Measurements from ENCODE around the gene SORCS2. TPM values are rescaled to one million over a fixed set of nuclear protein-coding genes. Genes with fewer than 3 reads are reported as not detected.
A peak's percentile ranks its signal among the peaks of the same experiment; 100 is the strongest.

Gene SORCS2
- polyA plus RNA-seq, 1 donor from 2014 or later, result not detected

DNA sequence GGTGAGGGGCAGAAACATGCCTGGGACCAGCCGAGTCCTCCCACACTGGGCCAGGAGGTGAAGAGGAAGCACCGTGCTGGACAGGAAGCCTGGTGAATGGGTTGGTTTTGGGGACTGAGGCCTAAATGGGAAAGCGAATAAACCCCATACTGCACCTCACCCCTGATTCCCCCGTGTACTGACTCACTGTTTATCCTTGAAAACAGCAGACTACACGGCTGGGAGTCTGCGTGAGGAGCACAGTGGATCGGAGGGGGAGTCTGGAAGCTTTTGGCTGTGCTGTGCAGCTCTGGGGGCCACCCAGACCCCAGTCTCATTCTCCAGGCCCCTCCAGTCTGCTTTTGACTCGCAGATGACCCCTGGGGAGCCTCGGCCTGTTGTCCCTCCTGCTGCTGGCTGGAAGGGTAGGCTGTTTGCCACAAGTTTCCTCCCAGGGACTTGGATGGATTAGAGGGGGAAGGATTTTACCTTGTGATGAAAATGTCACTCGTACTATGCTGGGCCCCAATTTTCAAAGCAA is 152.4 kb downstream of the SORCS2 start:
- Mint-ChIP-seq H3K4me1 (no peaks in the 10 kb centered on the region), H3K27me3 (no peaks in the 10 kb centered on the region), H3K9me3 (peaks cover 7 to 16% (median 9%) of the 10 kb centered on the region in 3 donors), H3K27ac (no peak overlapping the region), H3K36me3 (no peaks in the 10 kb centered on the region), H3K4me3 (no peak overlapping the region)

DNA sequence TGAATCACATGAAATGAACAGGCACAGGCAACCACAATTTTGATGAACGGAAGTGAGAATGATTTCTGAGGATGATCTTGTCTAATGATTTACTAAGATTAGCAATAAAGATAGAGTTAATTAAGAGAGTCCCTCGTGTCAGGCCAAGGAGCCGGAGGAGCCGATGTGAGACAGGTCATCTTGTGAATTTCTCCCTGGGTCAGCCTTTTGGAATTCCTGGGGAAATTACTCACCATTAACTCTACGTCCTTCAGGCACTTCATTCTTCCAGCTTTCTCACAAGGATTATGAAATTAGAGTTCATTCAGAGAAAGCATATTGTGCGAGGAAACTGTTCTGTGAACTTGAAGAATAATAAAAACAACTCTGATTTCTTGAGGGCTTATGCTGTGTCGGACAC is 155.6 kb downstream of the SORCS2 start:
- H3K4me3 Mint-ChIP-seq, result no peak overlapping the region
- no peak overlapping the region for H3K27ac Mint-ChIP-seq
- peaks cover 3 to 16% (median 6%) of the 10 kb centered on the region in 3 donors for H3K9me3 Mint-ChIP-seq
- H3K36me3 Mint-ChIP-seq, result peaks cover 2% of the 10 kb centered on the region
- H3K4me1 Mint-ChIP-seq, result no peaks in the 10 kb centered on the region
- H3K27me3 Mint-ChIP-seq, result no peaks in the 10 kb centered on the region

DNA sequence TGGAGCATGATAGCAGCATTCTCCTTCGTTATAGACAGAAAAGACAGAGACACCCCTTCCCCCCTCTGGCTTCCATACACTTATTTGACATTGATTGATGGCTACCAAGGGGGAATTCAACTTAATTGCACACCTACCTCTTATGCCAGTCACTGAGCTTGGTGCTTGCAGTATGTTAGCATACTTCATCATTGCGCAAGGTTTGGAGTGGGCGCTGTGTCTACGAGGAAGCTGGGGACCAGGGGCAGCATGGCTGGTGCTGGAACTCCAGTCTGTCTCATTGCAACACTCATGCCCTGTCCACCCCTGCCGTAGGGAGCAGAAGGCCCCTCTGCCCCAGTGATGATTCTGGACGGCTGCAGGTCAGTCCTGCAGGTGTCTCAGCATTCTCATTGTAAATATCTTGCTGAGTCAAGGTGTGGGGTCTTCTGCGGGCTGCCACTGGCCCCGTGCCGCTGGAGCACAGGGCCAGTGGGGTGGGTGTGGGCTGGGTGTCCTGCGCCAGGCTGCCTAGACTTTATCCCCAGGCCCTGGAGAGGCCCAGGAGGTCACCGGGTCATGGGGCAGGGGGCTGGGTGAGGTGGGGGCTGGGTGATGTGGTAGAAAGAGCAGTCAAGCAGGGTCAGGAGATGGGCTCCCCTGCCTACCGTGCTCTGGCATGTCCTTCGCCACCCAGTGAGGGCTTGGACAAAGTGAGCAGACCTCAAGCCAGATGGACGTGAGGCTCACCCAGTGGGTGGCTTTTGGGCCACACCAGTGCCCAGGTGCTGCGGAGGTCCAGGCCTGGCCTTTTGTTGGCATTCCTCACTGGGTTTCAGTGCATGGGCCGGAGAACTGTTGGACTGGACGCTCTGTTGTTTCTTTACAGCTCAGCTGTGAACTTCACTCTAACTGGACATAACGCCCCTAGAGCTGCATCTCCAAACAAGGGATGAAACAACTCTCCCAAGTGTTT is 156.9 kb downstream of the SORCS2 start:
- Mint-ChIP-seq H3K27ac (no peak overlapping the region), H3K4me3 (no peak overlapping the region), H3K4me1 (no peaks in the 10 kb centered on the region)

DNA sequence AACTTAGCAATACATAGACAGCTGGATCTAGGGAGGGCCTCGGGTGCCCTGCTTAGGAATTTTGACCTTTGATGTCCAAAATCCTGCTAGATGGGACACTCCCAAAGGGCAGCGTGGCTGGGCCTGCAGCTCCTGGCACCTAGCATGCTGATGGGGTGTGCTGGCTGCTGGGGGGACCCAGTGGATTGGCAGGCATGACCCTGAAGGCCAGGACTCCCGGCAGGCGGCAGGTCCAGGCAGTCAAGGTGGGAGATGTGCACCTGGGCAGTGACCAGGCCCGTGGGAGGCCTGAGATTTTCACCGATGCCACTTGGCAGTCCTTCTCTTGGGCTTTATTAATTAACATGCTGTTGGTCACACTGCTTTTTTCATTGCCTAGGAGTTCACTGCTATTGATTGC is 158.1 kb downstream of the SORCS2 start:
- H3K27me3 Mint-ChIP-seq, result no peaks in the 10 kb centered on the region
- no peak overlapping the region for H3K27ac Mint-ChIP-seq
- H3K36me3 Mint-ChIP-seq, result peaks cover 2% of the 10 kb centered on the region
- H3K4me1 Mint-ChIP-seq, result no peaks in the 10 kb centered on the region
- H3K9me3 Mint-ChIP-seq, result peaks cover 3 to 16% (median 6%) of the 10 kb centered on the region in 3 donors
- H3K4me3 Mint-ChIP-seq, result no peak overlapping the region

More for the DNA sequence above, 156.9 kb downstream of the SORCS2 start:
- peaks cover 3 to 16% (median 6%) of the 10 kb centered on the region in 3 donors for H3K9me3 Mint-ChIP-seq
- peaks cover 2% of the 10 kb centered on the region for H3K36me3 Mint-ChIP-seq
- H3K27me3 Mint-ChIP-seq, result no peaks in the 10 kb centered on the region

DNA sequence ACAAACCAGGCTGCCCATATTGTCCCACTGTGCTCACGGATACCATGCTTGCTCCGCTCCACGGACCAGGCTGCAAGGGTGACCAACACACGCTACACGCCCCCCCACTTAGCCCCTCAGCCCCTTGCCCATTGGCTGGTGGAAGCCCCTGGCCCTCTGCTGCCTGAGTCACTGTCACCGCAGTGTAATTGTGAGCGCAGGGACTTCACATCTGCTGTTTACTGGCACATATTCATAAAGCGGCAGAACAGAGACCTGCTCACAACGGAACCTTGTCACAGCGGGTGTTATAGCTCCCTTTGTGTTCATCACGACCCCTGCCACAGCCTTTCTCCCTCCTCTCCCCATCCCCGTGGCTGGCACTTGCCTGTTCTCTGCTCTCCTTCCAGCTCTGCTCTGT is 158.7 kb downstream of the SORCS2 start:
- no peak overlapping the region for H3K27ac Mint-ChIP-seq
- no peak overlapping the region for H3K4me3 Mint-ChIP-seq
- H3K4me1 Mint-ChIP-seq, result no peaks in the 10 kb centered on the region
- no peaks in the 10 kb centered on the region for H3K27me3 Mint-ChIP-seq
- peaks cover 2% of the 10 kb centered on the region for H3K36me3 Mint-ChIP-seq
- peaks cover 2 to 12% (median 4%) of the 10 kb centered on the region in 3 donors for H3K9me3 Mint-ChIP-seq

DNA sequence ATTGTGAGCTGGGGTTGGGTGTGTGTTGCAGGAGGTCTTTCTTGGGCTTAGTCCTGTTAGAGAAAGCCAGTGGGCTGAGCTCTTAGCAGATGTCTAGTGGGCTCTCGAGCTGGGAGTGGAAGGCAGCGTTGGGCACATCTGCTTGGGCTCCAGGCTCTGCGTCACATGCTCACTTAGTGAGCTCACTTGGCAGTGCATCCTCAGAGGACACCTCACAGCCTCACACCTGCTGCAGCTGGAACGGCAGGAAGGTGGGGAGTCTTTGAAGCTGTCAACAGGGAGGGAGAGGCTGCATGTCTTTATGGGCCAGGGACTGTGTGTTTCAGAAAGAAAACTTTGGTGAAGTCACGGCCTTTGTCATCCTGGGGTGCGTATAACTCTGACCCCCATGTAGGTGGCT is 160.1 kb downstream of the SORCS2 start:
- H3K36me3 Mint-ChIP-seq, result peaks cover 2% of the 10 kb centered on the region
- no peaks in the 10 kb centered on the region for H3K27me3 Mint-ChIP-seq
- H3K4me1 Mint-ChIP-seq, result no peaks in the 10 kb centered on the region
- H3K27ac Mint-ChIP-seq, result no peak overlapping the region
- H3K9me3 Mint-ChIP-seq, result peaks cover 0 to 5% (median 4%) of the 10 kb centered on the region in 3 donors
- H3K4me3 Mint-ChIP-seq, result no peak overlapping the region

DNA sequence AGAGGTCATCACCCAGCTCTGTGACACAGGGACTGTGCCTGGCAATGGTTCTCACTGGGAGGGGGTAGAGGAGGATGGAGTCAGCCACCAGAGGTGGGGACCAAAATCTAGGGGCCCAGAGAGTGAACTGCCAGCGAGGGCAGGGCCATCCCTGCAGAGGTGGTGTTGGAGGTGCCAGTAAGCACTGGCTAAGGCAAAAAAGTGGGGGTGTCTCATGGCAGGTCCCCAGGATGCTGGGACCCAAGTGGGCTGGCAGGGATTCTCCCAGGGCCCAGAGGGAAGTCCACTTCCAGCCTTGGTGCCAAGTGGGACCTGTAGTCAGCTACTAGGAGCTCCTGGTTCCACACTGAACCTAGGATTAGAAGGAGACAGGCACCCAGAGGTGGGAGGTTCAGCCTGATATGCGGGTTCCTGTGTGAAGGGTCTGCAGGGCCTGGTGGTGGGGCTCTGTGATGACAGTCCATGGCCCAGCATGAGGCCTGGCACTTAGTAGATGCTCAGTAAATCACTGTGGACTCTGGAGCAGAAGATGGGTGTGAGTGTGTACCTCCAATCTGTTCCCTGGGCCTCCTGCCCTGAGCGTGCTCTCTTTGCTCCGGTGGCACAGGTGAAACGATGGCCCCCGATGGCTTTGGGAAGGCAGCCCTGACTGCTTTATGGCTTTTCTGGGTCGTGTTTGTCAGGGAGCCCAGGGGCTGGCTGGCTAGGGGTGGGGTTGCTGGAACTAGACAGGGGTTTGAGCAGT is 160.9 kb downstream of the SORCS2 start:
- Mint-ChIP-seq H3K27ac (no peak overlapping the region), H3K4me3 (no peak overlapping the region), H3K9me3 (no peaks in the 10 kb centered on the region), H3K36me3 (peaks cover 2% of the 10 kb centered on the region), H3K4me1 (no peaks in the 10 kb centered on the region), H3K27me3 (no peaks in the 10 kb centered on the region)

DNA sequence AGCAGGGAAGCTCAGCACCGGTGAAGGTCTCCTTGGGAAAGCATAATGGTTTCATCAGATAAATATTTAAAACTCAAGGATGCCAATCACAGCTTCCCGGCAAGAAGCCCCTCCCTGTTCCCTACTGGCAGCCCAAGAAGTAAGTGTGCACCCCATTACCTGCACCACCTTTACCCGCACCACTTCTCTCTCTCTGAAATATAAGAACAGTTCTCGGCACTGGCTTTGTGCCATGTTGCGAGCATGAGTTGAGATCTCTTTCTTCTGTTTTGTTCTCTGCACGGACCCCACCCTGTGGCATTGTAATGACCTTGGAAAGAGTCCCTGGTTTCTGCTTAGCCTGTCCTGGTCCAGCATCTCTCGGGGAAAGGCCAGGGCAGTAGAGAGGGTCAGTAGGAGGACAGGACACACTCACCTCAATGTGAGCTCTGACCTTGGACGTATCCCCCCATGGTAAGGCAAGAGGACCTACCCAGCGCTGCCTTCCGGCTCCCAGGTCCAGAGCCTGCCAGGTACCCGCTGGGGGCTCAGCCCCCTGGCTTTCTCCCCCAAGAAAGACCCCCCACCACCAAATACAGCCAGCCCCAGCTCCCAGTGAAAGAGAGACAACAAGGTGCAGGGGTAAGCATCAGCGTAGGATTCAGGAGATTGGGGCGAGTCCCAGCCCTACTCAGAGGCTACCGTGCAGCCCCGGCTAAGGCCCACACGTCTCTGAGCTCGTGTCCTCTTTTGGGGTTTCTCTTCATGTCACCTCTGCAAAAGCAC is 161.7 kb downstream of the SORCS2 start:
- Mint-ChIP-seq H3K36me3 (peaks cover 2% of the 10 kb centered on the region), H3K9me3 (peaks cover 0 to 3% (median 0%) of the 10 kb centered on the region in 3 donors), H3K27me3 (no peaks in the 10 kb centered on the region), H3K4me3 (no peak overlapping the region), H3K4me1 (no peaks in the 10 kb centered on the region), H3K27ac (peak overlapping the region in 1 of 3 donors; percentile 39)

DNA sequence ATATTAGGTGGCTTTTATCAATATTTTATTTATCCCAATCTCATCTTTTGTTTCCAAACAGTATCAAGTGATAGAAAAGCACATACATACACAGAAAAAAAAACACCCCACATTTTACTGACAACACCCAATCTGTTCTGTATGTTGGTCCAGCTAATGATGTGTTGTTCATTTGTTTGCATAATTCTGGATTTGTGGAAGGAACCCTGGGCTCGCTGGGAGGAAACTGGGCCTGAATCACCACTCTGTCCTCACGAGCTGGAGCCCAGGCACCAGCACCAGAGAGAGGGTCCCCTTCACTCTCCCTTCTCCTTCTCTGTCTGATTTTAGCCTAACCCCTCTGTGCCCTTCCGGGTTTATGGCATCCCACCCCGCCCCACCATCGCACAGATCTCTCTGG is 162.6 kb downstream of the SORCS2 start:
- Mint-ChIP-seq H3K36me3 (peaks cover 2% of the 10 kb centered on the region), H3K4me3 (no peak overlapping the region), H3K4me1 (no peaks in the 10 kb centered on the region), H3K9me3 (peaks cover 0 to 3% (median 0%) of the 10 kb centered on the region in 3 donors), H3K27ac (no peak overlapping the region), H3K27me3 (no peaks in the 10 kb centered on the region)

DNA sequence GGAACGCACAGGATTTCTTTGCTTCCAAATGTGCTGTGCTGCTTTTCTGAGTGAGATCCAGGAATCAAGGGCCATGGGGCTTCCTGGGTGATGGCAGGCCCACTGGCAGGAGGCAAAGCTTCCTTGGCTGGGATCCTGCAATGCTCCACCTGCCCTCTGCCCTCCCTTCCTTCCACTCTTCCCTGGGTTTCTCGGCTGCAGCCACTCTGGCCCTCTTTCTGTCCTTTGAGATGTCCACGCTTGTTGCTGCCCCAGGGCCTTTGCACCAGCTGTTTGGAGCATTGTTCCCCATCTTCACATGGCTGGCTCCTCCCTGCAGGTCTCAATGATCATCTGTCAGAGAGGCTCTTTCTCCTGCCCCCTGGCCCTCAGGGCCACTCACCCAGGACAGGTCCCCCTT is 163.5 kb downstream of the SORCS2 start:
- no peak overlapping the region for H3K4me3 Mint-ChIP-seq
- no peaks in the 10 kb centered on the region for H3K27me3 Mint-ChIP-seq
- H3K36me3 Mint-ChIP-seq, result peaks cover 2% of the 10 kb centered on the region
- no peaks in the 10 kb centered on the region for H3K4me1 Mint-ChIP-seq
- no peak overlapping the region for H3K27ac Mint-ChIP-seq
- peaks cover 0 to 3% (median 0%) of the 10 kb centered on the region in 3 donors for H3K9me3 Mint-ChIP-seq

DNA sequence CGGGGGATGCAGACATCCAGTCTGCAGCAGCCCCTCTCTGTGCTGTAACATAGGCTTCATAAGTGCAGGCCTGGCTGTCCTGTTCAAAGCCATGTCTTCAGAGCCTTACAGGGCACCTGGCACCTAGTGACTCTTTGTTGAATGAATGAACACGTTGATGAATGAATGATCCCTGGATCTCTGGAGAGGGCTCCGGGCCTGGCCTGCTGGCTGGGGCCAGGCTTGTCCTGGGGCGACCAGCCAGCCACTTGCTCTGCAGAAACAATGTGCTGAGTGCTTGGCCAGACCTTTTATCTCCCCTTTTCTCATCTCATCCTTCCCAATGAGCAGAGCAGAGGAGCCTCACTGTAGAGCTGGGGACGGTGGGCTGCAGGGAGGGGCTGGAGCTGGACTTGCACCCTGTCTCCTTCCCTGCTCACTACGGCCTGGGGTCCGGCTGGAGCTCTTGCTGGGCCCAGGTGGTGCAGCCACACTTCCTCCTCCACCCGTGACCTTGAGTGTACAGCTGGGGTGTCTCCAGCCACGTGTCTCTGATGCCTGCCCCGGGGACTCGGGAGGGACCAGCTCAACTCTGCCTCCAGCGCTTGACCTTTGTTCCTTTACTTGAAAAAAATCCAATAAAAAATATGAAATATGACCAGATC is 164.5 kb downstream of the SORCS2 start:
- Mint-ChIP-seq H3K27me3 (no peaks in the 10 kb centered on the region), H3K36me3 (peaks cover 2% of the 10 kb centered on the region), H3K27ac (peak overlapping the region in 1 of 3 donors; percentile 39), H3K4me3 (peak overlapping the region in 1 of 4 donors; percentile 37), H3K9me3 (peaks cover 0 to 3% (median 0%) of the 10 kb centered on the region in 3 donors), H3K4me1 (no peaks in the 10 kb centered on the region)

DNA sequence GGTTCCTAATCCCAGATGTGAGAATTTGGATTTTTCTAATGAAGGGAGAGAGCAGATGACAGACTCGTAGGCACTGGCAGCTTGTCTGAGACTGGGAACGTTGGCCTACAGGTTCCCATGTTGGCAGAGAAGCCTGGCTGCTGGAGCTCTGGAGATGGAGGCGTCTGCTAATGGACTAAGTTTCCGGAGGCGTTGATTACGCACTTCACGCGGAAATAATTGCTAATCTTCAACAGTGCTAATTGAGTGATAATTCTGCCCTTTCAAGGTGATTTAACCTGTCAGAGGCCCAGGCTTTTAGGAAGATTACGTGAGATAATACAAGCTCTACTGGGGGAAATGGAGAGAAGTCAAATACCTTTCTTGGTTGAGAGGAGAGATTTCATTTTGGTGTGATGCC is 165.0 kb downstream of the SORCS2 start:
- H3K4me3 Mint-ChIP-seq, result peak overlapping the region in 1 of 4 donors; percentile 37
- no peaks in the 10 kb centered on the region for H3K27me3 Mint-ChIP-seq
- no peaks in the 10 kb centered on the region for H3K4me1 Mint-ChIP-seq
- H3K36me3 Mint-ChIP-seq, result peaks cover 2% of the 10 kb centered on the region
- H3K27ac Mint-ChIP-seq, result no peak overlapping the region
- peaks cover 0 to 3% (median 0%) of the 10 kb centered on the region in 3 donors for H3K9me3 Mint-ChIP-seq

DNA sequence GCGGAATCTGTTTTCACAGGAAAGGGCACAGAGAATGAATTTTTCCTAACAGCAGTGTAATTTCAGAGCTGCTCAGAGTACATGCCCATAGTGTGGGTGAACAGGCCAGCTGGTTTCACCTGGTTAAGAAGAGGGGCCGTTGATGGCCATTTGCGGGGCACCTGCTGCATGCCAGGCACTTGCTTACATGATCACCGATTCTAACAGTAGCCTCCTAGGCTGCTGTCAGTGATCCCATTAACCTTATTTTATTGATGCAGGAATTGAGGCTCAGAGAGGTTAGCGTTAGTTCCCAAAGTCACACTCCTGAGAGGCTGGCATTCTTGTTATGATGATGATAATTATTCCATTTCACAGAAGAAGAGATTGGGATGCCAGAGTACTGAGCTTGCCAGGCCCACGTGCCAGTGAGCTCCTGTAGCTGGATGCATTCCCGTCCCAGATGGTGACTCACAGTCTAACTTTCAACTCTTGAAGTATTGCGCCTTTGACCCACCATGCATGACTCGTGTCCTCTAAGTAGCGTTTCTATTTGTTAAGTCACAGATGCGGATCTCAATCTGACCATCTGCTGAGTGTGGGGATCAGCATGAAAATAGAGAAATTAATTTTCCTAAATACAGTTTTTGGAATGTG is 165.9 kb downstream of the SORCS2 start:
- H3K4me3 Mint-ChIP-seq, result no peak overlapping the region
- no peak overlapping the region for H3K27ac Mint-ChIP-seq
- no peaks in the 10 kb centered on the region for H3K4me1 Mint-ChIP-seq
- H3K27me3 Mint-ChIP-seq, result no peaks in the 10 kb centered on the region
- peaks cover 0 to 3% (median 0%) of the 10 kb centered on the region in 3 donors for H3K9me3 Mint-ChIP-seq
- no peaks in the 10 kb centered on the region for H3K36me3 Mint-ChIP-seq
